GM21619 (cell line): Measurements from ENCODE around the gene AFAP1L2.

Experiments used
- ATAC-seq: cut with Tn5 transposase; IDR thresholded peaks from one replicate; pipeline ENCODE4 v1.9.1; 2021; ENCODE audit not compliant: unreplicated experiment

Gene AFAP1L2

GRCh38 chr10:114391599-114391998 lies 12.7 kb downstream of the AFAP1L2 start:
- ATAC-seq, result no peak

DNA sequence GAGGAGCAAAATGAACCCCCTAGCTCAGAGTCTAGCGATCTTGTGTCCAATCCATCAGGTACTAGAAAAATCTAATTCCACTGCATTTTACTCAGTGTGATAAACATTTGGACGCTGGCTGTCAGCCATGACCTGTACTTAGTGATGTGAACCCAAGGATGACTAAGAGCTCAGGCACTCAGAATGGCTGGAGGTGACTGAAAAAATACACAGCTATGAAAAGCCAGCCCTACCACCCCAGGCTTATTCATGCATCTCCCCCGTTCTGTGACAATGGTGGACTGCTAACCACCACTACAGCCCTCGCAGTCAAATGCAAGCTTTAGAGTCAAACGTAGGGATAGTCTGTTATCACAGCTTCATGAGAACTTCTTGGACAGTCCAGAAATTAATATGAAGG lies 14.9 kb downstream of the AFAP1L2 start:
- no peak for ATAC-seq

GRCh38 chr10:114388275-114388674 lies 16.0 kb downstream of the AFAP1L2 start:
- ATAC-seq, result peak; percentile 69

DNA sequence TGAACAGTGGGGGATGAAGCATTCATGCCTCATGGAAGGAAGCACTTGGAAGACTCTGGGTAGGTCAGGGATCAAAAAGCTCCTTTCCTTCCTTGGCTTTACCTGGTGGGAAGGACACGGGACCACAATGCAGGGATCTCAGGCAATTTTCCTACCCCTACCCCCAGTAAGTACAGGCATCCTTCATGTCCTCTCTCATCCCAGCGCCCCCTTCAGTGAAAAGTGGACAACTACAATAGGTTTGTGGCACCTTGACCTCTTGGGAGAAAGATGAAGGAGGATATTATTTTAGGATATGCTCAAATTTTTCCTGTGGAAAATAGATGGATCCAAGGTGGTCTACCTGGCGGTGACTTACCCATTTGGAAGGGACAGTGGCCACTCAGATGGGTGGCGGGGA lies 16.5 kb downstream of the AFAP1L2 start:
- ATAC-seq, result no peak

DNA sequence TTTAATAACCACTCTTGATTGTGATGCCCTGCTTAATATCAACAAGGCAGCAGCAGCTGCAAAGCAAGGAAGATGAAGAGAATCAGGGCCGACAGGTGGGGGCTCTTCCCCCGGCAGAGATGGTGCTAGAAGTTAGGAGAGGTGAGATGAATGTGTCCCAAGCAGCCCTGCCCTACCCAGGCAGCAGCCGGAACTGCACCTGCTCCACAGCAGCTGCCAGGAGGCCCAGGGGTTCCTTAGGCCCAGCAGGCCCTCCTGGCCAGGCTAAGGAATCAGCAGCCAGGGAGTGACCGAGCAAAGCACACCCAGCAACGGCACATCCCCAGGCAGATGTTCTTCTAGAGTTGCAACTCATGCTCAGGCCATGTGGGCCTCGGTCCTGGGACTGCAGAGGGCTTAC lies 17.9 kb downstream of the AFAP1L2 start:
- ATAC-seq, result no peak

DNA sequence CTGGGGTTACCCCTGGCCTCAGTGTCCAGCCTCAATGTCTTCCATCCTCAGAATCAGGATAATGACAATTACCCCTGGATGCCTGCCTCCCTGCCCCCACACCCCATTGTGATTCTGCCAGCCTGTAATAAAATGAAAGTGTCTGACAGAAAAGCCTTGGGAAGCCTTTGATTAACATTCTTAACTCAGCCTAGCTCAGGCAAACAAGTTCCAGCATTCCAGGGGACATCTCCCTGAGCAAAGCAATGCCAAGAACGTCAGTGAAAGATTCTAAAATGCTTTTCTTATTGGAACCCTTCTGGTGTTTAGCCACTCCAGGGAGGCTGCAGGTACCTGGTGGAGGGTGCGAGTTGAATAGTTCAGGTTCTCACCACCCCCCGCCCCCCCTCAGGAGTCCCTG lies 18.7 kb downstream of the AFAP1L2 start:
- ATAC-seq, result no peak

DNA sequence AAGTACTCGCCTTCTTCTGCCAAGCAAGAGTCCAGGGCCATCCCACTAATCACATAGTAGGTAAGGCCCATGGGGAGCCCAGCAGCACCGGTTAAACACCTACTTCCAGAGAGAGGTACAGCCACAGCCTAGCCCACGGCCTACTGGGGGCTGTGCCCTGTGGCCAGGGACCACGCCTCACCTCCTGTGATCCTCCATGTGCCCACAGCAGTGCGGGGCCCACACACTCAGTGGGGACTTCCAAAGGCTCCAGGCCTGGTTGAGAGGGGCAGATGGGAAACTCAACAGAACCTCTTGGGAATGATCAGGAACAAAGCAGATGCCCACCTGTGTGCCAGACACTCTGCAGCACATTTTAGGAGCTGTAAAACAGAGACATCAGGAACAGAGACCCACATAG lies 19.7 kb downstream of the AFAP1L2 start:
- ATAC-seq, result no peak

- no peak for ATAC-seq
These were observed 20.1 kb downstream of the AFAP1L2 start for GRCh38 chr10:114384181-114384580.

GRCh38 chr10:114380797-114381196 lies 23.5 kb downstream of the AFAP1L2 start:
- ATAC-seq, result no peak

DNA sequence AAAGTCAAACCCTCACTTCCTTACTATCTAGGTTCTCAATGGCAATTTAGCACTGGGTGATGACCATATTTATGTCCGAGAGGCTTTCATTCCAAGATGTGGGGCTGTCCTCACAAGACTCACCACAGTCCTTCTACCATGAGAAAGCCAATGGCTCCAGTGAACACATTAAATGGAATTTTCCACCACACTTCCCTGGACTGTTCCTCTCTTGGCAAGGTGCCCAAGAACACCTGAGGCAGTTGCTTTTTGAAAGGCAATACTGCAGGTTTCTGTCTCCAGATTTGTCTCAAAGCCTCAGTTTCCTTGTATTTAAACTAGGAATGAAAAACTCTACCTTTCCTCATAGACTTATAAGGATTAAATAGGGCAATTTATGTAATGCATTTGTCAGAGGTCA lies 24.2 kb downstream of the AFAP1L2 start:
- no peak for ATAC-seq

- no peak for ATAC-seq
These were observed 24.7 kb downstream of the AFAP1L2 start for GRCh38 chr10:114379631-114380041.

- no peak for ATAC-seq
These were observed 27.8 kb downstream of the AFAP1L2 start for GRCh38 chr10:114376523-114376922.

- no peak for ATAC-seq
These were observed 29.3 kb downstream of the AFAP1L2 start for GRCh38 chr10:114375047-114375446.

DNA sequence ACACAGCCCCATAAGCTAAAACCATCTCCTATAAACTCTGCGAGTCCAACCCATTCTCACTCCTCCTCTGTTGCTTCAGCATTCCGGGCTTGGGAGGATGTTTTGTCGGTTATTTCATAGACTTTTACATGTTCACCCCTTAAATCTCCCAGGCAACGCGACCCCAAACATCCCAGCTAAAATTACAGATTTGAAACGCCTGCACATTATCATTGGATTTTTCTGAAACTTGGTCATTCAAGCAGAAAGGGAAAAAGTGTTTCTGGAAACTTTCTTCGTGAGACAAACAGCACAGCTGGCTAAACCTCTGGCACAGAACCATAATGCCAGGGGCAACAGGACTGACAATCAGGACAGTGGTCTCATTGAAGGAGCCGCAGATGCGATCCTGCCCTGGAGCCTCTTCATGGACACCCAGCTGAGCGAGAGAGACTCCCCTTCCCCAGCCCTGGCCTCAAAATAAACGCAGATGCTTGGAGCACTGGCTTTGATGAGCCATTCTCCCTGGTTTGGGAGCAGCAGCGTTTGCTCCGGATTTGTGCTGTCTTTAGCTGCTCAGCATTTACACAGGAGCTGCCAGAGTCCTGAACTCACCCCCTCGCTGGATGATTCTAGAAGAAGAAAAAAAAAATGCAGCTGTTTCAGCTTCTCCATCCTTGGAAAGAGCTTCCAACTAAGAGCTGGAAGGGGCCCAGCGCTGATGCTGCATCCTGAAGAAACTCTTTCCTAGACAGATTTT lies 30.1 kb downstream of the AFAP1L2 start:
- ATAC-seq, result no peak

GRCh38 chr10:114373631-114374030 lies 30.7 kb downstream of the AFAP1L2 start:
- ATAC-seq, result no peak

DNA sequence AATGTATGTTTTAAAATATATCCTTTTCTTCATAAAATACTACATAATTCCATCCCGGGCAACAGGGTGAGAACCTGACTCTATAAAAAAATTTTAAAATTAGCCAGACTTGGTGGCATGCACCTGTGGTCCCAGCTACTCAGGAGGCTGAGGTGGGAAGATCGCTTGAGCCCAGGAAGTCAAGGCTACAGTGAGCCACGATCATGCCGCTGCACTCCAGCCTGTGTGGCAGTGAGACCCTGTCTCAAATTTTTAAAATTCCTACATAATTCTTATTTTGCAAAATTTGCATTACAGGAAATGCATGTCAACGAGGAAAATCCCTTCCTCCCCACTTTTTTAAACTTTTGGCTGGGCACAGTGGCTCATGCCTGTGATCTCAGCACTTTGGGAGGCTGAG lies 31.3 kb downstream of the AFAP1L2 start:
- ATAC-seq, result no peak

DNA sequence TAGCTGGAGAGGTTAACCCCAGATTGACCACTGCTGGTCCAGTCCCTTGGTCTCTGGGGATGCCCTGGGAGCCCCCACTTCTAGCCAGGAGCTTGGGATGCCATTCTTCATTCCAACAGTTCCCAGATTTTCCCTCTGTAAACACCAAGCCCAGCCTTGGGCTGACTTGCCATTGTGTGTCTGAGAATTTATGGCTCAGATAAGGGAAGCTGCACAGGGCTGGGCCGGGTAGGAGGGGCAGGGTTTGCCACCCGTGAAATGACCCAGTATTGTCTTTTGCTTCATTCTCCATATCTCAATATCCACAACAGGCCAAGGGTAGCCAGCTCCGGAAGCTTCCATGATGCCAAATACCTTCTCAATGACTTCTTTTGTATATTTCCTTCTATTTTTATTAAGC lies 32.1 kb downstream of the AFAP1L2 start:
- no peak for ATAC-seq

DNA sequence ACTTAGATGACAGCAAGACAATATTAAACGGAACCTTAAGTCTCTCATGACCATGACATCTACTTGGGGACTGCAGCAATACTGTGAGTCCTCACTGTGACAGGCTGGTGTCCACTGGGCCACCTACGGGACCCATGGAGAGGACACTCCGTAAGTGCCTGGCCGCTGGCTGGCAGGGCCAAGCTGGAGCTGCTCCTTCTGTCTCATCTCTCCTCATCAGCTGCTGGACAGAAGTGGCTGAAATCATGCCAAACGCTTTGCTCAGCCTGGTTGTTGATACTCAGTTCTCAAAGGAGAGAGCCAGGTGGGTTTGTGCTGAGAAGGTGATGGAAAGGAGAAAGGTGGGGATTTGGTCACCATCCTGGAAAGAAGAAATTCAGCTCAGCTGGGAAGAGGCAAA lies 33.3 kb downstream of the AFAP1L2 start:
- ATAC-seq, result no peak

DNA sequence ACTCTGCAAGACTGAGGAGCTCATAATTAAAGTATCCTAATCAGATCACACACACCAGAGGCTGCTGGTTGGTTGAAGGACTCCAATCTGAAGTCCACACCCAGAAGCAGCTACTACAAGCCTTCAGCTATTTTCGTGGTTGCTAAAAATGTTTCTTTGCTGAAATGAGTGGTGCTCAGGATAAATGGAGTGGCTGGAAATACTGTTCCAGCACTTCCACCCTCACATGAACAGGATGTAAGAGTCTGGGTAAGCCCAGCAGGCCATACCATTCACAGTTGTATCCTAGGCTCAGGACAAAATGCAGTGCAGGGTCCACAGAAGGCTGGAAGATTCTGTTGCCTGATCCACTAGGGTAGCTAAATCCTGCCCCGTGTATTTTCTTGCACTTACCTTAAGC lies 34.1 kb downstream of the AFAP1L2 start:
- ATAC-seq, result no peak

GRCh38 chr10:114368057-114368391 lies 36.3 kb downstream of the AFAP1L2 start:
- no peak for ATAC-seq

GRCh38 chr10:114367351-114368056 lies 36.8 kb downstream of the AFAP1L2 start:
- no peak for ATAC-seq

- ATAC-seq, result no peak
These were observed 39.6 kb downstream of the AFAP1L2 start for GRCh38 chr10:114364726-114365125.
